Stimulated activated CD4-positive, alpha-beta T cell treated with anti-CD3 and anti-CD28 coated beads, Interleukin-12 subunit alpha, Interleukin-12 subunit beta, amount 100 ng/mL, for 24 hours (primary cell): ENCODE data around the gene BTBD10.

Source experiments
- DNase-seq, 2 experiments: peaks; one replicate each; pipeline ENCODE4 v3.0.0-alpha.2; 2020; ENCODE audit warnings: low read depth in 2 of 2

BTBD10 gene

DNA sequence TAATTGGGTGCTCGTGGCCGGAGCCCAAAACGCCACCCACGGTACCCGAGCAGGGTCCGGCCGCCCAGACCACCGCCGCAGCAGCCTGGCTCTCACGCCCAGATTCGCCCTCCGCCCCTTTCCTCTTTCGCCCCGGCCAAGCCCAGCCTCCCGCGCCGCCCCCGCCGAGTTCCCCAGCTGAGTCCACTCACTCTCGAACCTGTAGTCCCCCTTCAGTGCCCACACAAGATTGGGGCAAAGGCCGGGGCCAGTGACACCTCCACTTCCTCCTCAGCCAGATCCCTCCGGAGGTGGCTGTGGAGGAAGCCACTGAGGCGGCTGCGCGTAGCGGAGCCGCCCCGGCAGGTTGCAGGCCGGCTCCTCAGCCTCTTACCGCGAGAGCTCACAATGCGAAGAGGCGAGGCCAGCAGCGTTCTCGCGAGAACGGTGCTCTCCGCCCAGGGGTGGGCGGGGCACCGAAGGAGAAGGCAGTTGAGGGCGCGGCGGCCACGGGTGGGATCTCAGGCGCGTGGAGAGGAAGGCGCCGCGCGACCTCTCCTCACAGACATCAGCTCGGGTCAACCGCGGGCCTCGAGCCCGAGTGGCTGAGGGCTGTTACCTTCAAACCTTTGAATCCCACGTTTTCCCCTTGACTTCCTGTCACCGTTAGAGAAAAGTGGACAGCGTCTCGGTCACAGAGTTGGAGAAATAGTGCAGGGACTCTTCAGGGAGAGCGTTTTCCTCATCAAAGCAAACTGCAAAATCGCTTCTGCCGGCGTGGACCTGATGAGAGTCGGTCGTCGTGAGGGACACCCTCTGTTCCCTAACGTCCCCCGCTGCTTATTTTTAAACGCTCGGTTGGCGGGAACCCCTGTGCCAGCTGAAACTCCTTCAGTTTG is at the start of gene BTBD10:
TSS of gene BTBD10 (minus strand) at position 322 of the 878 bp plus-strand sequence. CDS start 18,098 bp downstream, outside the sequence.
- DNase-seq: peak; percentile 82 to 83

DNA sequence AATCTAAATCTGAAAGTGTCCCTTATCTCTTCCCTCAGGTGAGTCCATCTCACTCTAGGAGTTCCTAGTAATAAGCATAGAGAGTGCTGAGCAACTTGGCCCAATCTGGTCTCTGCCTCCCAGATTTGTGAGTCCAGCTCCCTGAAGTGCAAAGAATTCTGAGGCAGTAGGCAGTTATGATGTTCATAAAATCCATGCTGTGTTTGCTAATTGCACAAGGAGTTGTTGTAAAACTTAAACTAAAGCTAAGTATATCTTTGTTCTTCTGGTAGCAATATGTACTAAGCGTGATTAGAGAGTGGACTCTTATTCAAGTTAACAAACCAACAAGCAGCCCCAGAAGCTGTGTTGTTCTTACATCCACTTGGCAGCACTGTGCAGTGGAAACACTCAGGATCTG is 40.4 kb upstream of the BTBD10 start:
- DNase-seq: no peak

DNA sequence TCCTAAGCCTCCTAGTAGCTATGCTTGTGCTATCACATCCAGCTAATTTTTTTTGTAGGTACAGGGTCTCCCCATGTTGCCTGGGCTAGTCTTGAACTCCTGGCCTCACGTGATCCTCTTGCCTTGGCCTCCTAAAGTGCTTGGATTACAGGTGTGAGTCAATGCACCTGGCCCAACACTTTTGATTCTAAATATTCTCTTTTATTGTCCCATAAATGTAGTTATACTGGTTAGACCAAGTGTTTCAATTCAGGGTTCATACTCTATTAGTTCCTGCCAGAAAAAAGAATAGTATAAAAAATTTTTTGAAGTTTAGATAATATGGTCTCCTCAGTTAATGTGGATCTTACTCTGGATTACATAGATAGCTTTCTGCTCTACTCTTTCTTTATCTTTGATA is 39.5 kb upstream of the BTBD10 start:
- no peak for DNase-seq

DNA sequence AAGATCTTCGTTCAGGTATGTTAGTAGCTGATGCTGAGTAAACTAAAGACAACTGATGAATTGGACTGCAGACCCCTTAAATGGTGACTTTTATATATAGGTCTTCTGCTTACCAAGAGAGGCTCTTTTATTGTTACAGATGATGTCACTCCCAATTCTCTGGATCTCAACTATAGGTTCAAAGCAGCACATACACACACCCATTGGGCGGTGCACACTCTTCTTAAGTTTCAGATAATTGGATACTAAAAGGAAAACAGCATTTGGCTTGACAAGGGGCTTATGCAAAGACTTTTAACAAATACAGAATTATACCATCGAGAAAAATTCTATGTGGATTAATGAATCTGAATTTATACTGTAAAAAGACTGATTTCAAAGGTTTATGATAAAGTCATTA is 32.9 kb upstream of the BTBD10 start, which contains the start of gene PTH:
TSS of gene PTH (minus strand) at position 69 of the 400 bp plus-strand sequence. CDS start 3,142 bp downstream, outside the sequence.
- no peak for DNase-seq

DNA sequence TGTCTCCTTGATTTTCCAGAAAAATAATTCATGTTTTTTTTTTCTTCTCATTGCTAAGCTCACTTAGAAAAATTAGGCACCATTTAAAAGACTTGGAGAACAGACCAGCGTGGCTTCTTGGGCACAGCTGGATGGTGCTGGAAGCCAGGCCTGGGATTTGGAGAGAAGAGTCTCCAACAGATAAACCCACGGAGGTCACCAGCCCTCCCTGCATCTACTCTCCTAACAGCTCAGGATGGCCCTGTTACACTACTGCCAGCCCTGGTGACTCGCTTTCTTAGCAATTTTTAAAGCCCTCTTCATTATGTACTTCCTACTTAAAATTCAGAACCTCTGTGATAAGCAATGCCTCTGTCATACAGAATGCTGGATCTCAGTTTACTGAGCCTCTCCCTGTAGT is 31.0 kb upstream of the BTBD10 start:
- no peak for DNase-seq

DNA sequence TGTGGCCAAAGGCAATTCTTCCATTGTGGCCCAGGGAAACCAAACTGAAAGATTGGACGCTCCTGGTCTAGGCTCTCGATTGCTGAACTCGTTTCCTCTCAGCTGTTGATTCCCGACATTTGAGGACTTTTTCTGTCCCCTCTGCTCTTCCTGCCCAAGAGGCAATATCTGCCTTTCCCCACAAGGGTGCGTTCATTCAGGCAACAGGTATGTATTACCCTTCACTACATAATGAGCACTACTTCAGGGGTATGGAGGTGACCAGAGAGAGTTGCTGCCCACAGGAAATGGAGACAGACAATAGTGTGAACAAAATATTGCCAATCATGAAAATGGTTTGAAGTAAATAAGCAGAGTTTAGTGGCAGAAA is 24.6 kb upstream of the BTBD10 start:
- no peak for DNase-seq

DNA sequence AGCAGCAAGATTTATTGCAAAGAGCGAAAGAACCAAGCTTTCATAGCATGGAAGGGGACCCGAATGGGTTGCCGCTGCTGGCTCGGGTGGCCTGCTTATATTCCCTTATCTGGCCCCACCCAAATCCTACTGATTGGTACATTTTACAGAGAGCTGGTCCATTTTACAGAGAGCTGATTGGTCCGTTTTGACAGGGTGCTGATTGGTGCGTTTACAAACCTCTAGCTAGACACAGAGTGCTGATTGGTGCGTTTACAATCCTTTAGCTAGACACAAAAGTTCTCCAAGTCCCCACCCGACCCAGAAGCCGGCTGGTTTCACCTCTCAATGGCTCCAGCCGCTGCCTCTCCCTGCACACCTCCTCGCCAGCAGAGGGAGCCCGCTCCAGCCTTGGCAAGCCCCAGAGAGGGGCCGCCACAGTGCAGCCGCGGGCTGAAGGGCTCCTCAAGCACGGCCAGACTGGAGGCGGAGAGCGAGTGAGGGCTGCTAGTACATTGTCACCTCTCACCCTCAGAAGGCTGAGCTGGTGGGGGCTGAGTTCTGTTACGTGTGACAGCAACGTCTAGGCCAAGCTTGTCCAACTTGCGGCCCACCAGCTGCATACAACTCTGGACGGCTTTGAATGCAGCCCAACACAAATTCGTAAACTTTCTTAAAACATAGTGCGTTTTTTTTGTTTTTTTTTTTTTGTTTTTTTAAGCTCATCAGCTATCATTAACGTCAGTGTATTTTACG is 24.1 kb upstream of the BTBD10 start:
- DNase-seq: peak; percentile 50 to 59

DNA sequence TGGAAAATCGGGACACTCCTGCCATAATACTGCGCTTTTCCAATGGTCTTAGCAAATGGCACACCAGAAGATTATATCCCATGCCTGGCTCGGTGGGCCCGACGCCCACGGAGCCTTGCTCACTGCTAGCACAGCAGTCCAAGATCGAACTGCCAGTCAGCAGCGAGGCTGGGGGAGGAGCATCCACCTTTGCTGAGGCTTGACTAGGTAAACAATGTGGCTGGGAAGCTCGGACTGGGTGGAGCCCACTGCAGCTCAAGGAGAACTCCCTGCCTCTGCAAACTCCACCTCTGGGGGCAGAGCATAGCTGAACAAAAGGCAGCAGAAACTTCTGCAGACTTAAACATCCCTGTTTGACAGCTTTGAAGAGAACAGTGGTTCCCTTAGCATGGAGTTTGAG is 17.2 kb upstream of the BTBD10 start:
- no peak for DNase-seq

DNA sequence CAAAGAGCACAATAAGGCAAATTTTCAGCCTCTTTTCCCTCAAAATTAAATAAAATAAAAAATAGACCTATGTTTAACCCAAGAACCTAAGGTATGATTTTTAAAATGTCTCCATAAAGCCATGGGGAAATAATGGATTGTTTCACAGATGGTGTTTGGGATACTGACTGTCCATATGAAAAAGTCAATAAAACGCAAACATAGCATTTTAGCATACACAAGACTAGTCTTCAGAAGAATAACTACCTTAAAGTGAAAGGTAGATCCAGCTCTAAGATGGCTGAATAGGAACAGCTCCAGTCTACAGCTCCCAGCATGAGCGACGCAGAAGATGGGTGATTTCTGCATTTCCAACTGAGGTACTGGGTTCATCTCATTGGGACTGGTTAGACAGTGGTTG is 16.7 kb upstream of the BTBD10 start:
- DNase-seq: no peak

DNA sequence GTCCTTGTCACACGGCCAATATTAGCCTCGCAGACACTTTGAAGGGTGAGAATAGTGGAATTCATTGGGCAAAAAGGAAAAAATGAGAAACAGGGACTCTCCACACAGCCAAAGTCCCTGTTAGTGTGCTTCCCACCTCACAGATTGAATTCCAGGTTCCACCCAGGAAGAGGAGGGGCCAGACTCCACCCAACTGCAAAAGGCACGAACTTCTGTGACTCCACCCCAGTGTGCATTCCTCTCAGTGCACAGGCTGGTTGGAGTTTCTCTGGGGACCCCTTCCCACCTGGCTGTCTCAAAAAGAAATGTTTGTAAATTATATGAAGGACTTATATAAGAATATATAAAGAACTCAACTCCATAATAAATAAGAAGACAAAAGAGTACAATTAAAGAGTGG is 12.1 kb upstream of the BTBD10 start:
- no peak for DNase-seq

DNA sequence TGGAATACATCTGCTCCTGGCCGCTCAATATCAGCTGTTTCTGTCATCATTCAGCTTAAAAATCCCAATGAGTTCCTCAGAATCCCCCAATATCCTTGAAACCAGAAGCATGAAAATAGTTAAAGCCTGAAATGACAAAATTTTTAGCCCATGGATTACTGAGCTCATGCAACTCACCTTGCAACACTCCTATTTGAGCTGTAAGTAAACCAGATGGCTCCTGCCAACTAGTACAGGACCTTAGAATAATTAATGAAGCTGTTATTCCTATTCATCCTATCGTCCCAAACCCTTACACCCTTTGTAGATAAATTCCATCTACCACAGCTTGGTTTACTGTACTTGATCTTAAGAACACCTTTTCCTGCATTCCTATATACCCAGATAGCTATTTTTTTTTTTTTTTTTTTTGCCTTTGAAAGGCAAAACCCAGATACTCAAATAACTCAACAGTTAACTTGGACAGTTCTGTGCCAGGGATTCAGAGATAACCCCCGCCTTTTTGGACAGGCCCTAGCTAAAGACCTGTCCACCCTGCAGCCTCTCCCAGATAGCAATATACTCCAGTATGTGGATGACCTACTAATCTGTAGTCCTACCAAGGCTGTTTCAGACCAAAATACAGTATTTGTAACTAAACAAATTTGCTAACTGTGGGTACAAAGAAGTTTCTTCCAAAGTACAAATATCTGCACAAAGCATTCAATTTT is 10.1 kb upstream of the BTBD10 start:
- DNase-seq: no peak

DNA sequence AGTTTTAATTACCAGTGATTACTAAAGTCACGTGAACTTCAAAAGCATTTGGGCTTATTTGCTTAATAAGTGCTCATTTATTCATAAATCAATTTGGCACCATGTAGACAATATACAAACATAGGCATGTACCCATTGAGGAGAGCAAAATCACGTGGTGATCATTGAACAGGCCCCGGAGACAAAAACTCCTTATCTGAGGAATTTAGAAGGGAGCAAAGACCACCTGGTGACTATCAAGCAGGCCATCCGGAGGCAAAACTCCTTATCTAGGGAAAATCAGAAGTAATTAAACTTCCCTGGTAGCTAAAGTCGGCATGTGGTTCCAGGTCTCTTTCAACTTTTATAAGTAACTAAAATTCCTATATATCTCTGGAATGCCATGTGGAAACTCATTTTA is 5.7 kb upstream of the BTBD10 start:
- DNase-seq: no peak

DNA sequence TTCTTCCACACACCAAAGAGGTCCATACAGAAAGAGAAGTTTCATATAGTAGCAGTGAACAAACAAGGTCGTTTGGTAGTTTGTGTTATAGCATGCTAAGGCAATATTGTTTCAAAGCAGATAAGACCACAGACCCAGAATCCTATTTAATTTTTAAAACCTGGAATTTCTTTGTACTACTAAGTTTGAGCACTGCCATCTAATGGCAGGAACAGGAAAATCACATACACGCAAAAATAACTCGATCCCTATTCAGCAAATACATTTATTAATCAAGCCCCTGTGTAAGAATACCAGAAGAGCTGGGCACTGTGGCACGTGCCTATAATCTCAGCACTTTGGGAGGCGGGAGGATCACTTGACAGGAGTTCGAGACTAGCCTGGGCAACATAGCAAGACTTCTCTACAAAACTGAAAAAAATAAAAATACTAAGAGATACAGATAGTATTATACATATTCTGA is 2.9 kb upstream of the BTBD10 start:
- DNase-seq: no peak

DNA sequence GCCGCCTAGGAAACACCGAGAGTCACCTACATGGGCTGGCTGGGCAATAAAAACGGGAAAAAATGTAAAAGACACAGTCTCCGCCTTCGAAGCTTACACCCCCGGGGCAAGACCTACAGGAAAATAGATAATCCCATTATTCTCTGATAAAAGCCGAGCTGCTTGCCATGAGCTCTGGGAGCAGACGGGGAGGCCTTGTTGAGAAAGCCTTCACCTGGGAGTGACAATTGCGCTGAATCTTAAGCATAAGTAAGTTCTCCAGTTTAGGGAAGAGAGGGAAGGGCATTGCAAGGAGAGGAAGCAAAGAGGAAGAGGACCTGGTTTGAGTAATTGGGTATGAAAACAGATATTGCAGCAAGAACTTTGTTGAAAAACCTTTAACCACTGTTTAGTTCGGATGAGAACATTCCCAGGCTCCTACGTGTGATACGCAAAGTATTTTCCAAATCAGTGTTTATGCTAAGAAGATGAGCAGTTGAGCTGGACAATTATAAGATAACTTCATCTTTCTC is 813 bp upstream of the BTBD10 start:
- no peak for DNase-seq

DNA sequence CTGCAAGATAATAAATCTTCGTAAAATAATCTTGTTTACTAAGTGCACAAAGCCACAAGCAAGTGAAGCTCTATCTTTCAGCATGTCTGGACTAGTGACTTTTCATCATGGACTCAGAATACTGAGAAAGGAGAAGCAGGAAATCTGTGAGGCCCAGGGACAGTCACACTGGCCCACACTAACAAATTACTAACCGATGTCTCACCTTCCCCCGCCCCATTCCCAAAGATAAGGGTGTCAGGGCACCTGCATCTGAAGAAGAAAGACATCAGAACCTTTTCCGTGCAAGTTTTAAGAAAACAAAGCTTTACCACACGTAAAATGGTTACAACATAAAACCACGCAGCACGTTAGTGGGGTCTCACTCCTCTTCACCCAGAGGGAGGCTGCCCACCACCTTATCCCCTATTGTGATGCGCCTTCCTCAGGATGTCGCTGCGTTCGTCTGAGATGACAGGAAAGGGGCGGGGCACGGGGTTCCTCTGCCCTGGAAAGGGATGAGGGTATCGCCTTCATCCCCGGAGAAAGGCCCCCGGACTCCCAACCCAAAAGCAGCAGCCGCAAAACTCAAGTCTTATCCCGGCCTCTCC is 616 bp downstream of the BTBD10 start:
- peak; percentile 18 to 63 for DNase-seq

DNA sequence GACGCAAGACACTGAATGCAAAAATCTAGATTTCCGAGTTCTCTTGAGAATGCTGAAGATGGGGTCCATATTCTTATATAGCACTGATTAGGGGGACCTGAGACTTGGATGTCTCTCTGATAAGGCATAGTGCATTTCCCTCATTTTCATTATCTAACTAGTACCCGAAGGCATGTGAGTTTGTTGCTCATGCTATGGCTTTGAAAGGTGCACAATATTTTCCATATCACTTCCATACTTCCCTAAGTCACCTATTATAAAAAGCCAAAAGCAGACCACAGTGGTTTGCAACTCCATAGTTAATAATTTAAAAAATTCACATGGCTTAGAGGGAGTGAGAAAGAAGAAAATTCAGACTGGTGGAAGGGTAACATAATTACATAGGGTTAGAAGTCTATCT is 1.7 kb downstream of the BTBD10 start:
- no peak for DNase-seq

DNA sequence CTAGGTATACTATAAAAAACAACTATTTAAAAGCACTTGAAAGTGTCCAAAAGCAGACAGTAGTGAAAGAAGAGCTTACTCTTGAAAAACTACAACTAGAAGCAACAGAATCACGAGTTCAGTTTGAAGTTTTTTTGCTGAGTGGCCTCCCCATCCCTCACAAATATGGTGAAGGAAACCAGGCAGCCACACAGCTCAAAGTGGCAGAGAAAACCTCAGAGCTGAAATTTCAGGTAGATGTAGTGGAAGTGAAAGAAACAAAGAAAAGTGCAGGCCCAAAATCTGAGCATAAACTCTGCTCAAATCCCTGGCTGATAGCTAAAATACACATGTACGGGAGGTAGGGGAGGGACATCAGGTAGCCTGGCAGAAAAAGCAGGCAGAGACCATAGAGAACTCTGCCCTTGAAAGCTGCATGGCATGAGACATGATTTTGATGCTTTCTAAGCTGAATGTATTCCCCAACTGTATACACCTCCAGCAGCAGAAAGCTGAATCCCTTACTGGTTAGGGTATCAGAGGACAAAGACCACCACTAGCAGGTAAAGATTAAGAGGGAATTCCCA is 12.1 kb downstream of the BTBD10 start:
- no peak for DNase-seq

DNA sequence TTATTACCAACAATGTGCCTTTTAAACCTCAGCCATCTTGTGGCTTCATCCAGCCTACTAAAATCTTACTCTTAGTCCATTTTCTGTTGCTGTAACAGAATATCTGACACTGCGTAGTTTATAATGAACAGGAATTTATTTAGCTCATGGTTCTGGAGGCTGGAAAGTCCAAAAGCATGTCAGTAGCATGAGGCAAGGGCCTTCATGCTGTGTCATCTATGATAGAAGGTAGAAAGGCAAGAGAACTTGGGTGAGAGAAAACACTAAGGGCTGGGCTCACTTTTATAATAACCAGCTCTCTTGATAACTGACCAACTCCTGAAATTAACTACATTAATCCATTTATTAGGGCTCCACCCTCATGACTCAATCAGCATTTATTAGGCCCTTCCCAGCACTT is 13.5 kb downstream of the BTBD10 start:
- no peak for DNase-seq

DNA sequence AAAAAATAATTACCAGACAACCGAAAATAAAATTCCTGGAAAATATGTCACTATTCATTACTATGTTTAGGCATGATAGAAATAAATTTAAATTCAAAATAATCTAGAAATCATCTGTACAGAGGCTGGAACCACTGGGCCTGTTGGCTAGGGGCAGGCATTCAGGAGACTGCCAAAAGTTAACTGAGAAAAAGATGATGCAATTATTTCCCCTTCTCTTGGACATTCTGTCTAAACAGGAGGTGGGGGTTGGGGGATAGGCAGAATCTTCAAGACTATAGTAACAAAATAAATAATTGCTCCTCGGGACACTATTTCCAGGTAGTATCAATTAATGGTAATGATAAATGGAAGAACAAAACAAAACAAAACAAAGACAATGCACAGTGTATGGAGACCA is 14.1 kb downstream of the BTBD10 start:
- DNase-seq: no peak

DNA sequence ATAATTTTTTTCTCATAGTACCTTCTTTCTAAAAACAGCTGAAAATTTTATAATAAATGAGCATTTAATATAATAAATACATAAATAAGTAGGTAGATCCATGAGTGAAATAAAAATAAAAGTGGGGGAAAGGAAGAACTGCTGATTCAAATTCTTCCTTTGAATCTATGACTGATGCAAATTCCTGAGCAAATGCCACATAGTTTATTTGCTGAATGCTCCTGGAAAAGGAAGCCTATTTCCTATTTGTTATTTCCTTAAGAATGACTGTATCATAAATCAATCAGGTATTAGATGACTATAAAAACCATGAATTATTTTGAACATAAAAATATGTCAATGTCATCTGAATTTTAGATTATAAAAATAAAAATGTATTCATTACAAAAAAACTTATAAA is 16.6 kb downstream of the BTBD10 start:
- no peak for DNase-seq

DNA sequence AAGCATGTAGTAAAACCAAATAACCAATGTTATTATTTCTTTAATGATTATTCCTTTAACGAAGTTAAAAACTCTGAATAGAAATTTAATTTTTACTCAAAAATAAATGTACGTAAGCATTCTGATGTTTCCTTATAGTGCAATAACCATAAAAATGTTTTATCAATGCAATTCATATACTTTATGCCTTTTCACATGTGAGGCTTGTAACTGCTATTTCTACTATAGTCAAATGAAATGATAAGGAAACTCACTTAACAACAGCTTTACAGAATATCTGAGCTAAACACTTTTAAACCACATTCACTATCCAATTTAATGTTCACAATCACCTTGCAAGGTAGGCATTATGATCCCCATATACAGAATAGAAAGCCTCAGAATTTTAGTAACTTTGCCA is 17.4 kb downstream of the BTBD10 start:
- DNase-seq: no peak
